Loucy (cell line): ENCODE results near the gene SAP30BP.

Experiments used
- H2AFZ ChIP-seq: fragments of 200-600 bp; sonication (generic); 2 replicates; pipeline ENCODE4 v1.6.0; 2016; ENCODE audit warnings: antibody characterized with exemption, mild to moderate bottlenecking, low read length, moderate library complexity
- H3F3A ChIP-seq: fragments of 200-600 bp; 2 replicates; pipeline ENCODE4 v1.6.0; 2016; ENCODE audit warnings: antibody characterized with exemption, low read depth, mild to moderate bottlenecking
- H3K27me3 ChIP-seq: fragments of 200-600 bp; sonication (generic); 2 replicates; pipeline ENCODE4 v1.6.1; 2014; ENCODE audit warnings: low read length, mild to moderate bottlenecking; ENCODE audit not compliant: insufficient read depth, poor library complexity, severe bottlenecking
- H3K36me3 ChIP-seq: fragments of 200-600 bp; sonication (generic); 2 replicates; pipeline ENCODE4 v1.6.1; 2016; ENCODE audit warnings: low read length; ENCODE audit not compliant: insufficient read depth
- H3K4me1 ChIP-seq: fragments of 200-600 bp; sonication (generic); 2 replicates; pipeline ENCODE4 v1.5.1; 2014; ENCODE audit warnings: low read length, mild to moderate bottlenecking; ENCODE audit not compliant: insufficient read depth, poor library complexity, severe bottlenecking
- H3K4me2 ChIP-seq: fragments of 200-600 bp; sonication (generic); 2 replicates; pipeline ENCODE4 v1.6.0; 2014; ENCODE audit warnings: antibody characterized with exemption, low read length, low read depth, mild to moderate bottlenecking; ENCODE audit not compliant: poor library complexity, severe bottlenecking
- H3K4me3 ChIP-seq: fragments of 200-600 bp; sonication (generic); 2 replicates; pipeline ENCODE4 v1.5.1; 2014; ENCODE audit warnings: low read length, mild to moderate bottlenecking, mixed read lengths; ENCODE audit not compliant: poor library complexity, severe bottlenecking
- H3K79me2 ChIP-seq: fragments of 200-600 bp; sonication (generic); 2 replicates; pipeline ENCODE4 v1.6.1; 2014; ENCODE audit warnings: low read length; ENCODE audit not compliant: insufficient read depth
- H3K9ac ChIP-seq: fragments of 200-600 bp; sonication (generic); 2 replicates; pipeline ENCODE4 v1.6.0; 2014; ENCODE audit warnings: mild to moderate bottlenecking, low read depth, low read length, moderate library complexity; ENCODE audit not compliant: poor library complexity, severe bottlenecking
- H3K9me2 ChIP-seq: fragments of 200-600 bp; sonication (generic); replicated peaks from 2 replicates; pipeline ENCODE4 v1.6.1; 2016; ENCODE audit warnings: low read depth, low read length, mixed read lengths
- H3K9me3 ChIP-seq: fragments of 200-600 bp; sonication (generic); 2 replicates; pipeline ENCODE4 v1.6.1; 2014; ENCODE audit warnings: mild to moderate bottlenecking, antibody characterized with exemption, low read length, low read depth; ENCODE audit not compliant: insufficient read depth
- H4K20me1 ChIP-seq: fragments of 200-600 bp; sonication (generic); 2 replicates; pipeline ENCODE4 v1.6.0; 2014; ENCODE audit warnings: antibody characterized with exemption, low read length, mild to moderate bottlenecking; ENCODE audit not compliant: insufficient read depth, poor library complexity, severe bottlenecking
- CTCF ChIP-seq: fragments of 200-600 bp; sonication (generic); conservative IDR thresholded peaks from 2 replicates; pipeline ENCODE4 v1.5.1; 2014; ENCODE audit warnings: mild to moderate bottlenecking, antibody characterized with exemption, low read length
- EZH2phosphoT487 ChIP-seq: fragments of 200-600 bp; IDR thresholded peaks from 2 replicates; pipeline ENCODE4 v1.6.1; 2018; ENCODE audit warnings: antibody characterized with exemption, mild to moderate bottlenecking, moderate library complexity, borderline replicate concordance

SAP30BP gene

GRCh38 chr17:75640556-75641119, 26.5 kb upstream of the SAP30BP start:
- Histone ChIP-seq H3F3A (no peaks in the 10 kb centered on the region), H3K9ac (no peak overlapping the region), H3K9me2 (no peaks in the 10 kb centered on the region), H3K36me3 (no peaks in the 10 kb centered on the region), H3K27me3 (no peaks in the 10 kb centered on the region), H3K4me2 (no peak overlapping the region), H2AFZ (no peak overlapping the region), H3K4me3 (no peak overlapping the region), H3K4me1 (peaks cover 6% of the 10 kb centered on the region), H4K20me1 (no peaks in the 10 kb centered on the region), H3K9me3 (no peaks in the 10 kb centered on the region), H3K79me2 (no peaks in the 10 kb centered on the region)
- TF ChIP-seq EZH2phosphoT487 (no peak), CTCF (no peak)

- no peaks in the 10 kb centered on the region for H3K79me2 ChIP-seq
- no peaks in the 10 kb centered on the region for H3F3A ChIP-seq
- no peaks in the 10 kb centered on the region for H3K9me3 ChIP-seq
- peaks cover 13% of the 10 kb centered on the region for H3K4me1 ChIP-seq
- no peak overlapping the region for H2AFZ ChIP-seq
- no peak overlapping the region for H3K9ac ChIP-seq
- H3K4me2 ChIP-seq, result no peak overlapping the region
- no peaks in the 10 kb centered on the region for H3K9me2 ChIP-seq
- TF ChIP-seq CTCF (no peak), EZH2phosphoT487 (no peak)
- no peaks in the 10 kb centered on the region for H3K36me3 ChIP-seq
- H3K27me3 ChIP-seq, result no peaks in the 10 kb centered on the region
- H4K20me1 ChIP-seq, result no peaks in the 10 kb centered on the region
- H3K4me3 ChIP-seq, result no peak overlapping the region
Measured at GRCh38 chr17:75641343-75641742, 25.8 kb upstream of the SAP30BP start.

GRCh38 chr17:75642182-75642783, 24.9 kb upstream of the SAP30BP start:
- Histone ChIP-seq H3K9me2 (no peaks in the 10 kb centered on the region), H3K27me3 (no peaks in the 10 kb centered on the region), H3F3A (no peaks in the 10 kb centered on the region), H3K9me3 (no peaks in the 10 kb centered on the region), H2AFZ (no peak overlapping the region), H4K20me1 (no peaks in the 10 kb centered on the region), H3K4me2 (no peak overlapping the region), H3K4me1 (peaks cover 16% of the 10 kb centered on the region), H3K79me2 (no peaks in the 10 kb centered on the region), H3K4me3 (no peak overlapping the region), H3K9ac (no peak overlapping the region), H3K36me3 (no peaks in the 10 kb centered on the region)
- TF ChIP-seq EZH2phosphoT487, result no peak
- no peak for TF ChIP-seq CTCF
